B cell (primary cell): ENCODE data around the gene RTCB. TPM values are rescaled to one million over a fixed set of nuclear protein-coding genes. Genes with fewer than 3 reads are reported as not detected.

Experiments
- ATAC-seq: fragments of 200-7000 bp; cut with Tn5 transposase; one replicate; pipeline ENCODE4 v1.10.0; 2021; ENCODE audit warnings: low read depth, mild to moderate bottlenecking, moderate number of reproducible peaks, moderate library complexity
- CTCF ChIA-PET: fragments of 350-600 bp; sonication (Branson Sonifier 250); formaldehyde crosslinking; loops from one replicate; lab custom pipeline; 2021; ENCODE audit warnings: antibody characterized with exemption, inconsistent platforms; lab: Charles Lee
- POLR2A ChIA-PET: fragments of 350-600 bp; sonication (Branson Sonifier 250); formaldehyde crosslinking; loops from one replicate; lab custom pipeline; 2021; ENCODE audit warnings: antibody characterized with exemption; lab: Charles Lee
- DNase-seq: peaks from one replicate; pipeline ENCODE4 v3.0.0; 2013
- H2AFZ ChIP-seq: 2 replicates; pipeline ENCODE4 v1.6.1; 2012; ENCODE audit warnings: mild to moderate bottlenecking, low read depth, low read length; ENCODE audit not compliant: insufficient read depth, poor library complexity, severe bottlenecking
- H3K27ac ChIP-seq, 2 donors: 1 replicate in 1 of 2; 2 replicates in 1 of 2; pipeline ENCODE4 v1.5.1; 2012 to 2013; ENCODE audit warnings: low read length in 2 of 2, mild to moderate bottlenecking in 2 of 2, moderate library complexity in 1 of 2
- H3K27me3 ChIP-seq, 4 experiments: fragments of 200-600 bp in 1 of 4; sonication (generic) in 1 of 4; replicated peaks in 1 of 4; 1 replicate in 2 of 4; 2 replicates in 2 of 4; pipeline versions ENCODE4 v1.6.1 to v1.7.0; 2013 to 2016; ENCODE audit warnings: low read length in 3 of 4, mild to moderate bottlenecking in 2 of 4, mixed read lengths in 1 of 4, moderate library complexity in 1 of 4; ENCODE audit not compliant: insufficient read depth in 4 of 4, control insufficient read depth in 3 of 4; ENCODE audit errors: control extremely low read depth in 1 of 4
- H3K36me3 ChIP-seq, 2 experiments: replicated peaks in 1 of 2; 1 replicate in 1 of 2; 2 replicates in 1 of 2; pipeline versions ENCODE4 v1.6.1 to v1.7.1; 2013; ENCODE audit warnings: low read length in 1 of 2; ENCODE audit not compliant: insufficient read depth in 2 of 2, control insufficient read depth in 1 of 2; ENCODE audit errors: control extremely low read depth in 1 of 2, extremely low read depth in 1 of 2
- H3K4me1 ChIP-seq, 2 donors: fragments of 200-600 bp in 1 of 2; sonication (generic) in 1 of 2; 1 replicate in 1 of 2; 2 replicates in 1 of 2; pipeline versions ENCODE4 v1.5.1 to v1.6.1; 2013 to 2017; ENCODE audit warnings: low read length in 2 of 2; ENCODE audit not compliant: control insufficient read depth in 2 of 2, insufficient read depth in 2 of 2
- H3K4me2 ChIP-seq: replicated peaks from 2 replicates; pipeline ENCODE3; 2012; ENCODE audit warnings: mild to moderate bottlenecking, low read depth, low read length; ENCODE audit not compliant: poor library complexity, severe bottlenecking
- H3K4me3 ChIP-seq, 5 experiments: fragments of 200-600 bp in 1 of 5; sonication (generic) in 1 of 5; 1 replicate in 3 of 5; 2 replicates in 2 of 5; pipeline versions ENCODE4 v1.5.1 to v1.7.0; 2011 to 2016; ENCODE audit warnings: low read length in 4 of 5, mild to moderate bottlenecking in 4 of 5, low read depth in 2 of 5, control low read depth in 1 of 5, moderate library complexity in 1 of 5; ENCODE audit not compliant: insufficient read depth in 1 of 5; ENCODE audit errors: control extremely low read depth in 1 of 5, extremely low read depth in 1 of 5
- H3K79me2 ChIP-seq: fragments of 200-600 bp; sonication (generic); one replicate; pipeline ENCODE4 v1.6.0; 2016; ENCODE audit warnings: low read length; ENCODE audit not compliant: control insufficient read depth, insufficient read depth
- H3K9ac ChIP-seq: fragments of 200-600 bp; sonication (generic); 2 replicates; pipeline ENCODE4 v1.6.1; 2017; ENCODE audit warnings: mild to moderate bottlenecking, low read length, moderate library complexity
- H3K9me3 ChIP-seq, 3 donors: one replicate each; pipeline versions ENCODE4 v1.6.1 to v1.7.1; 2013; ENCODE audit warnings: low read length in 2 of 3; ENCODE audit not compliant: control insufficient read depth in 2 of 3, insufficient read depth in 1 of 3; ENCODE audit errors: control extremely low read depth in 1 of 3
- H4K20me1 ChIP-seq: 2 replicates; pipeline ENCODE4 v1.6.0; 2012; ENCODE audit warnings: mild to moderate bottlenecking, low read length; ENCODE audit not compliant: insufficient read depth, control insufficient read depth, poor library complexity, severe bottlenecking
- H3K27ac Mint-ChIP-seq: one replicate; pipeline ENCODE4 v1.8.0; 2021; ENCODE audit warnings: mixed read lengths
- H3K27me3 Mint-ChIP-seq: one replicate; pipeline ENCODE4 v1.8.0; 2021; ENCODE audit warnings: mixed read lengths
- H3K4me1 Mint-ChIP-seq: one replicate; pipeline ENCODE4 v1.8.0; 2021; ENCODE audit warnings: mixed read lengths
- H3K4me3 Mint-ChIP-seq: one replicate; pipeline ENCODE4 v1.8.0; 2021; ENCODE audit warnings: mixed read lengths
- H3K9me3 Mint-ChIP-seq: one replicate; pipeline ENCODE4 v1.8.0; 2022; ENCODE audit warnings: mixed read lengths; ENCODE audit not compliant: insufficient read depth
- CTCF ChIP-seq: fragments of 200-600 bp; IDR thresholded peaks from one replicate; pipeline ENCODE4 v1.8.0; 2022; ENCODE audit warnings: antibody characterized with exemption, mild to moderate bottlenecking
- EZH2 ChIP-seq: IDR thresholded peaks from 2 replicates; pipeline ENCODE4 v1.6.1; 2012; ENCODE audit warnings: borderline replicate concordance, low read depth, mild to moderate bottlenecking, moderate library complexity, low read length; ENCODE audit not compliant: insufficient read depth, poor library complexity, severe bottlenecking
- WGBS: methylation state at CpG from one replicate; pipeline ENCODE4 v1.1.5; 2013; ENCODE audit warnings: missing lambda C conversion rate; ENCODE audit not compliant: insufficient coverage; 5-methylcytosine and 5-hydroxymethylcytosine counted together
- intact Hi-C: fragments of 100-400 bp; cut with micrococcal nuclease; formaldehyde crosslinking; loops from one replicate; pipeline ENCODE4 v1.10.0; 2022
- polyA plus RNA-seq: library from polyadenylated mRNA; depleted of rRNA; stranded (reverse); fragments of >200 nt; gene quantifications from 2 replicates; pipeline ENCODE4 v1.2.3, GENCODE V29; 2012
- total RNA-seq, 2 donors: library from RNA; stranded (reverse); fragments of 120-200 nt in 1 of 2; gene quantifications; 1 replicate in 1 of 2; 2 replicates in 1 of 2; pipeline versions ENCODE4 v1.2.3 to v1.2.4, GENCODE V29; 2013 to 2022

RTCB gene
- total and polyA plus RNA-seq, 2 donors (not counting 1 experiment from before 2014, with no cell fraction given): 32.8 to 60.1 TPM

GRCh38 chr22:32422062-32422461 is 10.0 kb upstream of the RTCB start:
- 86% methylated on average over 1 of the region's 5 CpGs for WGBS
- no peak for ATAC-seq
- H3K4me1 ChIP-seq: no peaks in the 10 kb centered on the region
- no peak overlapping the region for H2AFZ ChIP-seq
- DNase-seq: no peak
- H3K36me3 ChIP-seq: no peaks in the 10 kb centered on the region
- H3K4me3 ChIP-seq: no peak overlapping the region
- POLR2A ChIA-PET: no interaction called here
- no peak for TF ChIP-seq CTCF
- no peak for TF ChIP-seq EZH2
- intact Hi-C loops: no loop called here
- H3K9me3 ChIP-seq: peaks cover 0 to 1% (median 0%) of the 10 kb centered on the region in 3 donors
- H4K20me1 ChIP-seq: no peaks in the 10 kb centered on the region
- Mint-ChIP-seq H3K9me3 (no peaks in the 10 kb centered on the region), H3K4me1 (no peaks in the 10 kb centered on the region), H3K4me3 (no peak overlapping the region), H3K27ac (no peak overlapping the region), H3K27me3 (peaks cover 65% of the 10 kb centered on the region)
- no peak overlapping the region for H3K9ac ChIP-seq
- no peak overlapping the region for H3K27ac ChIP-seq
- H3K4me2 ChIP-seq: no peak overlapping the region
- CTCF ChIA-PET: no interaction called here
- H3K27me3 ChIP-seq: peaks cover 0 to 28% (median 14%) of the 10 kb centered on the region in 4 experiments
- no peaks in the 10 kb centered on the region for H3K79me2 ChIP-seq

GRCh38 chr22:32421484-32421883 is 9.4 kb upstream of the RTCB start:
- H3K4me1 ChIP-seq: no peaks in the 10 kb centered on the region
- TF ChIP-seq EZH2 (no peak), CTCF (no peak)
- DNase-seq (no peak), ATAC-seq (no peak)
- Mint-ChIP-seq H3K27ac (no peak overlapping the region), H3K4me1 (no peaks in the 10 kb centered on the region), H3K27me3 (peaks cover 69% of the 10 kb centered on the region), H3K4me3 (no peak overlapping the region), H3K9me3 (no peaks in the 10 kb centered on the region)
- intact Hi-C loops: no loop called here
- 40% methylated on average over 1 of the region's 2 CpGs for WGBS
- peaks cover 0 to 1% (median 0%) of the 10 kb centered on the region in 3 donors for H3K9me3 ChIP-seq
- ChIA-PET CTCF (no interaction called here), POLR2A (no interaction called here)
- H3K79me2 ChIP-seq: no peaks in the 10 kb centered on the region
- H3K4me2 ChIP-seq: no peak overlapping the region
- H3K27me3 ChIP-seq: peaks cover 0 to 33% (median 16%) of the 10 kb centered on the region in 4 experiments
- no peak overlapping the region for H3K9ac ChIP-seq
- H3K4me3 ChIP-seq: no peak overlapping the region
- H3K27ac ChIP-seq: no peak overlapping the region
- H2AFZ ChIP-seq: no peak overlapping the region
- no peaks in the 10 kb centered on the region for H3K36me3 ChIP-seq
- H4K20me1 ChIP-seq: no peaks in the 10 kb centered on the region
